Measurements from ENCODE around the gene DPYSL4. TPM values are rescaled to one million over a fixed set of nuclear protein-coding genes. Genes with fewer than 3 reads are reported as not detected.

DPYSL4 gene
- total and polyA plus RNA-seq, 3 donors from 2014 or later: 11.7 to 21.0 (median 13.9) TPM

DNA sequence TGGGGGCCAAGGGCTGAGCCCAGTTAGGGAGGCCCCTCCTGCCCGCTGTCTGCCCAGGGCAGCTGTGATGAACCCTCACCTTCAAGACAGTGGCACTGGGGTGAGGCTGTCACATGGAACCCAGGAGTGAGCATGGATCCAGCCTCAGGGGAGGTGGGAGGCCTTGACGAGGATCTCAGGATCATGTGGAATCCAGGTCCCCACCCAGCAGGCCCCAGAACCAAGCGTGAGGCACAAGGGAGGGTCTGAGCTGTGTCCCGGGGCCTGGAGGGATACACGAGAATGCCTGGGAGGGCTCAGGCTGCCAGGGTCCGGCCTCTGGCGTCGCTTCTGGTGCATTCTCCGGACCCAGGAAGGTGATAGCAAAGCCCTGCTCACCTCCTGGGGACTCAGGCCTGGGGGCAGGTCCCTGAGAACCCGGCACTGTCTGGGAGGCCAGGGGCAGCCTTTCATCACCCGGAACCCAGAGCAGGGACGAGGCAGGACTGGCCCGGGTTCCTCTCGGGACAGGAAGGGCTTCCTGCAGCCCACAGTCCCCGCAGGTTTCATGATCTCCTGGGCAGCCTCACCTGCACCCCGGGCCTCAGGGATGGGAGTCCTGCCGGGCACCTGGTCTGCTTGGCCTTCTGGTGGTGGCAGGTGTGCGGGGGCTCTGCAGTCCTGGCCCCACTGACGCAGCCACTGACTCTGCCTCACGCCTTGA is 17.5 kb downstream of the DPYSL4 start:
- Histone ChIP-seq H3K4me3 (no peak overlapping the region), H3K4me1 (no peaks in the 10 kb centered on the region), H3K9me3 (no peaks in the 10 kb centered on the region), H3K27me3 (no peaks in the 10 kb centered on the region), H3K27ac (no peak overlapping the region), H3K36me3 (ENCODE audit: low read depth, missing control alignments) (no peaks in the 10 kb centered on the region)
- TF ChIP-seq, protein P1, sequence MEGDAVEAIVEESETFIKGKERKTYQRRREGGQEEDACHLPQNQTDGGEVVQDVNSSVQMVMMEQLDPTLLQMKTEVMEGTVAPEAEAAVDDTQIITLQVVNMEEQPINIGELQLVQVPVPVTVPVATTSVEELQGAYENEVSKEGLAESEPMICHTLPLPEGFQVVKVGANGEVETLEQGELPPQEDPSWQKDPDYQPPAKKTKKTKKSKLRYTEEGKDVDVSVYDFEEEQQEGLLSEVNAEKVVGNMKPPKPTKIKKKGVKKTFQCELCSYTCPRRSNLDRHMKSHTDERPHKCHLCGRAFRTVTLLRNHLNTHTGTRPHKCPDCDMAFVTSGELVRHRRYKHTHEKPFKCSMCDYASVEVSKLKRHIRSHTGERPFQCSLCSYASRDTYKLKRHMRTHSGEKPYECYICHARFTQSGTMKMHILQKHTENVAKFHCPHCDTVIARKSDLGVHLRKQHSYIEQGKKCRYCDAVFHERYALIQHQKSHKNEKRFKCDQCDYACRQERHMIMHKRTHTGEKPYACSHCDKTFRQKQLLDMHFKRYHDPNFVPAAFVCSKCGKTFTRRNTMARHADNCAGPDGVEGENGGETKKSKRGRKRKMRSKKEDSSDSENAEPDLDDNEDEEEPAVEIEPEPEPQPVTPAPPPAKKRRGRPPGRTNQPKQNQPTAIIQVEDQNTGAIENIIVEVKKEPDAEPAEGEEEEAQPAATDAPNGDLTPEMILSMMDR (IDR thresholded peaks at IDR 0.05): no peak
- no peak for TF ChIP-seq POLR2A (IDR thresholded peaks at IDR 0.05)
- WGBS, 2 donors: 78 to 89% methylated on average over 12 to 20 of the region's 20 CpGs
- intact Hi-C loops (cut with DNase I; ENCODE audit: low total_unique reads): no loop called here
- no peak for DNase-seq

DNA sequence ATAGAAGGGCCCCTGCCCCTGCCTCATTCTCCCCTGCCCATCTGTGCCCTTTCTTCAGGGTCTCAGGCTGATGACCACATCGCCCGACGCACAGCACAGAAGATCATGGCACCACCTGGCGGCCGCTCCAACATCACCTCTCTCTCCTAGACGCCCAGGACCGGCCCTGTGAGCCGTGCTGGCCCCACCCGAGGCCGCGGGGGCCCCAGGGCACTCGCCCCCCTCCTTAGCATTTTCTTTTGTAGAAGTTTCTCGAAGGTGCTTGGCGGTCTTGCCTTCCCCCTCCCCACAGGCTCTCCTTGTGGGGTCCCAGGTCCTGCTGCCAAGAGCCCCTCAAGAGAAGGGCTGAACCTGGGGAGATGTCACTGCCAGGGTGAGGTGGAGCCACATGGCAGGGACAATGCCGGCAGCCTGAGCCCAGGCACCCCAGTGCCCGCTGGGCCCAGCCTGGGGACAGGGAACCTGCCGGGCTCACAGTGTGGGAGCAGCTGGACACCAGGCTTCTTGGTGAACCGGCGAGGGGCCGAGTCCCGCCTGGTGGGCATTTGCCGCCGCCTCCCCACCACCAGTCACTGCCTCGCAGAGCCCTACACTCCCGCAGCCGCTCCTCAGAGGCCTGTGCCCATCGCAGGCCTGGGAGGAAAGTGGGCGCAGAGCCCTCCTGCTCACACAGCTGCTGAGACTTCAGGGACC is 18.2 kb downstream of the DPYSL4 start:
- no peak overlapping the region for H3K27ac ChIP-seq
- no peak for TF ChIP-seq POLR2A (IDR thresholded peaks at IDR 0.05)
- TF ChIP-seq, protein P1 (IDR thresholded peaks at IDR 0.05): no peak
- H3K4me1 ChIP-seq: no peaks in the 10 kb centered on the region
- H3K4me3 ChIP-seq: no peak overlapping the region
- DNase-seq: no peak
- 86 to 94% methylated on average over 12 to 28 of the region's 28 CpGs for WGBS, 2 donors
- H3K36me3 ChIP-seq (ENCODE audit: low read depth, missing control alignments): no peaks in the 10 kb centered on the region
- intact Hi-C loops (cut with DNase I; ENCODE audit: low total_unique reads): no loop called here
- H3K9me3 ChIP-seq: no peaks in the 10 kb centered on the region
- H3K27me3 ChIP-seq: no peaks in the 10 kb centered on the region

DNA sequence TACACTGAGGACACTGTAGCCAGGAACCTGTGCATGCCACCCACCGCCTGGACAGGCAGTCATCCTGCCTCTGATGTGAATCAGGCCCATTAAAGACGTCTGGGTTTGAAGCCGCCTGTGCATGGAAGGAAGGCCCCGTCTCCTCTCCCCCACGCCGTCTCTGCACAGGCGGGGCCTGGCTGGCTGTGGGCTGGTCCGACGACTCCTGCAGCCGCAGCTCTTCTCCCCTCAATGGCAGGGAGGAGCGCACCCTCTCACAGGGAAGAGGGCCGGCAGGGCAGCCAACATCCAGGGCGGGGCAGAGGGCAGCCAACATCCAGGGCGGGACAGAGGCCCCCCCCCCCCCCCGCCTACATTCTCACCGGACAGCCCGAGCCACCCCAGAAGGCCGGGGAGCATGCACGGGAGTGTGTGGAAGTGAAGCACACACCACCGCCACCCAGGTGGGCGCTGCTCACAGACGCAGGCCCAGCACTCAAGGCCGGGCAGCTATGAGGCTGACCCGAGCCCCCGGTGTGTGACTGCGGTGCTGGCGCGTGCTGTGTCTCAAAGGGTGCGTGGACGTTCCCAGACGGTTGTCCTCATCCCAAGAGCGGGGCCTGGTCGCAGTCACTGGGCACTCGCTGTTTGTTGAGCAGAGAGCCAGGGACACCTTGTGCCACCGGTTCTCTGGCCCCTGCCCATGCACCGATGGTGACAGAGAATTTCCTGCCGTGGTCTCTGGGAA is 19.1 kb downstream of the DPYSL4 start:
- WGBS, 2 donors: 86 to 88% methylated on average over 23 to 34 of the region's 37 CpGs
- intact Hi-C loops (cut with DNase I; ENCODE audit: low total_unique reads): no loop called here
- H3K4me3 ChIP-seq: no peak overlapping the region
- no peak overlapping the region for H3K27ac ChIP-seq
- H3K27me3 ChIP-seq: no peaks in the 10 kb centered on the region
- H3K9me3 ChIP-seq: no peaks in the 10 kb centered on the region
- no peak for TF ChIP-seq POLR2A (IDR thresholded peaks at IDR 0.05)
- TF ChIP-seq, protein P1 (IDR thresholded peaks at IDR 0.05): no peak
- H3K4me1 ChIP-seq: no peaks in the 10 kb centered on the region
- H3K36me3 ChIP-seq (ENCODE audit: low read depth, missing control alignments): no peaks in the 10 kb centered on the region
- no peak for DNase-seq

DNA sequence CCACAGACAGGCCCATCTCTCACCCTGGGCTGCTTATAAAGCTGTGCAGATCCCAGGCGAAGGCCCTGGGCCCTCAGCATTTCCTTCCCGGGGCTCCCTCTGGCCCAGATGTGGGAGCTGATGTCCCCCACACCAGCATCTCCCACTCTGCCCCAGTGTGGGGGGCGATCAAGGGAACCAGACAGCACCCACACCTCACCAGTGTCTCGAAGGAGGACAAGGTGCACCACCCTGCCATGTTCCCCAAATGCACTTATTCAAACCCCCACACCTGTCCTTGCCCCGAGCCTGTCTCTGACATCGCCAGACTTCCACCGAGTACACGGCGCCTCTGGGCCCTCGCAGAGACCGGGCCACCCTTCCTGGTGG is 19.6 kb downstream of the DPYSL4 start:
- Histone ChIP-seq H3K36me3 (ENCODE audit: low read depth, missing control alignments) (no peaks in the 10 kb centered on the region), H3K27ac (no peak overlapping the region), H3K9me3 (no peaks in the 10 kb centered on the region), H3K4me1 (no peaks in the 10 kb centered on the region), H3K27me3 (no peaks in the 10 kb centered on the region), H3K4me3 (no peak overlapping the region)
- DNase-seq: no peak
- WGBS, 2 donors: 95% methylated on average over 11 of the region's 11 CpGs
- intact Hi-C loops (cut with DNase I; ENCODE audit: low total_unique reads): no loop called here
- TF ChIP-seq, protein P1 (IDR thresholded peaks at IDR 0.05): no peak
- TF ChIP-seq POLR2A (IDR thresholded peaks at IDR 0.05): no peak

Measured in testis (tissue), 3 donors.